HG03097 (cell line): ENCODE data around the gene NPAS3.

Source experiments
- ATAC-seq: cut with Tn5 transposase; IDR thresholded peaks from one replicate; pipeline ENCODE4 v1.9.1; 2021; ENCODE audit not compliant: unreplicated experiment, low FRiP score

Gene NPAS3

GRCh38 chr14:33009673-33010072 is 71.0 kb downstream of the NPAS3 start:
- ATAC-seq: no peak

- ATAC-seq: no peak
Measured at GRCh38 chr14:33010495-33010894, 71.8 kb downstream of the NPAS3 start.

GRCh38 chr14:33014710-33015109 is 76.0 kb downstream of the NPAS3 start:
- no peak for ATAC-seq

DNA sequence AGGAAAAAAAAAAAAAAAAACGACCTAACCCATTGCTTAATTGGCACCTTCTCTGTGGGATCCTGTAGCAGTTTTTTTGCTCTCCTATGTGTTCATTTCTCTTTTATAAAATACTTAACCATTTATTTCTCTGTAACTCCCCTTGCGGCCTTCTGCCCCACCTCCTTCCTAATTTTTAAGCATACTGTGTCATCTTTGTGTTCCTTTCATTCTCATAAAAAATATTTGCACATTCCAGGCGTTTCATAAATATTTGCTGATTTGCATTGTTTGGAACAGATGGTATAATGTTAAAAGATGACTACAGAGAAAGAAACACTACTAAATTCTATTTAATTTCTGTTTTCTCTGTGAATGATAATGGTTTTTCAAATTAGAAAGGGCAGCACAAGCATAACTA is 77.9 kb downstream of the NPAS3 start:
- no peak for ATAC-seq

GRCh38 chr14:33017016-33017415 is 78.3 kb downstream of the NPAS3 start:
- no peak for ATAC-seq

DNA sequence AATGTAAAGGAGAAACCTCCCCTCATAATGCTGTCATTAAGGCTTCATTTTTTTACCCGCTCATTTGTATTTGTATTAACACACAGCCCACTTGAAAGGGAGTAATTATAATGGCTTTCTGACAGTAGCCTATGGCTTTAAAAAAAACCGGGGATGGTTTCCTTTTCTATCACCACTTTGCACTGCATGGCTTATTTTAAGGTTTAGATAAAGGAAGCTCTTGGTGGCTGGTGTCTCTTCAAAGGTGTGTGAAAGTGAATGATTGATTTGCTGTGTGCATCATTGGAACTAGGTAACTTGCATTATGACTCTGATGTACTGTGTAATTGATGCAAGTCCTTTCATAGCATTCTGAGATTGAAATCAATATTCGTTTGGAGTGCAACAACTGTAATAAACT is 80.7 kb downstream of the NPAS3 start:
- ATAC-seq: no peak

DNA sequence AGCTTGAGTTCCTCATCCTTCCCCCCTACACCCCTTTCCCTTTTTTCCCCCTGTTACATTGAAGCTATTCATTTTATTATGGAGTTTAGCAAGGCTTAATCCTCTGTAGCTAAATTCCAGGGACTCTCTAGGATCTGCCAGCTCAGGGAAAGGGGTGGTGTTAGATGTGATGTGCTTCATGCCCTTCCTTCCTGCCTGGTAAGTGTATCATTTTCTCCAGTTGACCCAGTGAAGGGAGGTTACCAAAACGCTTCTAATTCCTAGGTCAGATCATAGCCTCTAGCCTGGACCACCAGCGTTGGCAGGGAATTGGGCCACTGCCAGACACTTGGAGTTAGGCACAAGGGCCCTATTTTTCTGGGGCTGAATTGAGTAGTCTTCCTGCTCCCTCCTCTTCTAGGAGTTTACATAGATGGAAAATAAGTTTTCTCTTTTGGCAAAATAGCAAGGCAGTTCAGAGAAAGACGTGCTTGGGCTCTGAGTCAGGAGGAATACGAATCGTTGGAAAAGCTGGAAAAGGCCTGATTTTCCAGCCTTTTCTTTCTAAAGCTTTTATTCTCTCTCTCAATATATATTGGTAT is 88.3 kb downstream of the NPAS3 start:
- ATAC-seq: no peak

GRCh38 chr14:33029511-33029910 is 90.8 kb downstream of the NPAS3 start:
- ATAC-seq: no peak

GRCh38 chr14:33030386-33030785 is 91.7 kb downstream of the NPAS3 start:
- ATAC-seq: no peak

DNA sequence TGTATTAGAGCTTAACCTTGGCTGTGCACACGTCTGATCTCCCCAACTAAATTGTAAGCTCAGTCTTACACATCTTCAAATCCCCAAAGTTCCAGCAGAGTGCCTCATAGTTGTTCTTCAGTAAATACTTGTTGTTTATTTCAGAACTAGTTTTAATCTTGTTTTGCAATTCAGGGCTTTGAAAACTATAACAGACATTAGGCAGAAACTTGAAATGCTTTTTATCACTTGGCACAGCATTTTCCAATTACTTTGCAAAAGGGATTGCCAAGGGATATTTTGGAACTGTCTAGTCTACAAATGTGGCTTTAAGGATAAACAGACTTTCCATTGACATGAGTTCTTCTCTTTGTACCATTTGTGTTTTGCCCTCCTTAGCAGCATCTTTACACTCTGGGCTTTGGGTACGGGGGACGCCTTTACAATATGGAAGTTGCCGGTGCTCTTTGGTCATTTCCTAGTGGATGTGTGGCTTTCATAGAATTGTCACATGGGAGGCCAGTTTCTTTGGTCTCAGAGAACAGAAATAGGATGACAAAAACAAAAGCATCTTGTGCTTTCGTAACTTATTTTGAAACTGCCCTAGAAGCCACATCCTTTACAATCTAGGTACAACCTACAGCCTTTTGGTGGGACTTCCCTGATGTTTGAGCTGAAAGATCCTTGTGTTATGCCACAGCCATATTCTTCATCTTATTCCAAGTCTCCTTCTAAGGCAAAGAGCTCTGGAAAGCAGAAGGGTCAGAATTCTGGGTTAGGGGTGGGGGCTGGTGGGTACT is 96.9 kb downstream of the NPAS3 start:
- ATAC-seq: no peak

DNA sequence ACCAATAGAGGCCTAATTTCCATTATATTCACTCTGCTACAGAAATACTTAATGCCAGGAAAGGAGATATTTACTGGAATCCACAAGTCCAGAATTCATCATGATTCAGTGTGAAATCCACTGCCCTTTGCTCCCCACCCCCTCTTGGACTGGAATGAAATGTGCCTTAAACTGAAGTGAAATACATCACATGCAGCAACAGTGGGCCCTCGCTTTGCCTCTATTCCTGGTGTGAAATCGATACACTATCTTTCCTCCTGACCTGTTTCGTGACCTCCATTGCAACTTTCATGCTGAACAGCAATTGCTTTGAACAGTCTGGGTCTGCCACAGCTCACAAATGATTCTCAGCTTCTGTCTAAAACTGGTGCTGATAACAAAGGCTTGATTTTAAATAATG is 100.6 kb downstream of the NPAS3 start:
- ATAC-seq: no peak

GRCh38 chr14:33040372-33041140 is 101.9 kb downstream of the NPAS3 start:
- no peak for ATAC-seq

DNA sequence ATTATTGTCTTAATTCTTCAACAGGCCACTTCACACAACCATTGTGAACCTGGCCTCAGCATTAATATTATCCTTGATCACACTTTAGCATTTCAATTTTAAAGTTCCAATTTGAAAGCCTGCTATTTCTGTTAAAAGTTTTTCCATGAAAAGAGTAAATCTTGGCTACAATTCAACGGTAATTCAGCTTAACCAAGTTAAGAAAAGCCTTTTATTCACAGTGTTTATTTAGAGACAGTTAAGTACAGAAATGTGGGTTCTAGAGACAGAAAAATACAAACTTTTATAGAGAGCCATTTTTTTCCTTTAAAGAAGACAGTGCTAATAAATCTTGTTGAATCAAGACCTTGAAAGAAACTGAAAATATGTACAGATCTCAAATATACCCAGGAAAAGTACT is 103.9 kb downstream of the NPAS3 start:
- ATAC-seq: no peak

GRCh38 chr14:33045760-33046159 is 107.1 kb downstream of the NPAS3 start:
- no peak for ATAC-seq

GRCh38 chr14:33052943-33053342 is 114.3 kb downstream of the NPAS3 start:
- no peak for ATAC-seq

GRCh38 chr14:33056213-33056612 is 117.5 kb downstream of the NPAS3 start:
- ATAC-seq: no peak

GRCh38 chr14:33057585-33057984 is 118.9 kb downstream of the NPAS3 start:
- no peak for ATAC-seq

GRCh38 chr14:33061667-33062325 is 123.1 kb downstream of the NPAS3 start:
- no peak for ATAC-seq

GRCh38 chr14:33062476-33062875 is 123.8 kb downstream of the NPAS3 start:
- ATAC-seq: no peak

DNA sequence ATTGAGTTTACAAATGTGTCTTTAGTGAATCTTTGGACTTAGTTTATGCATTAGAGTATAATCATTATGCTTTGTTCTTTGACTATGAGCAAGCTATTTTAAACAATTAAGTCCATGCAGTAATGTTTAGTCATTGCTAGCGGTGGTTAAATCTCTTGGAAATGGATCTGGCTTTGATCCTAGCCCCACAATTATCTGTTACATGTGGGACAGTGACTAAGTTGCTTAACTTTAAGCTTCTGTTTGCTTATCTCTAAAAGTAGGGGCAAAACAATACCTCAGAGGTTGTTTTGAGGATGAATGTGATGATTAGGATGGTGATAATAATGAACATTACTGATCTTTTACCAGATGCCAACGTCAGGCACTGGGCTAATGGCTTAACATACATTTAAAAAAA is 124.2 kb downstream of the NPAS3 start:
- ATAC-seq: no peak

- no peak for ATAC-seq
Measured at GRCh38 chr14:33063521-33063920, 124.8 kb downstream of the NPAS3 start.
